Liver (tissue), 9 donors: Measurements from ENCODE around the gene PCDH15. TPM values are rescaled to one million over a fixed set of nuclear protein-coding genes. Genes with fewer than 3 reads are reported as not detected.

ENCODE experiments used
- DNase-seq: peaks from one replicate; pipeline ENCODE4 v3.0.0-alpha.2; 2017; ENCODE audit warnings: low spot score
- H3K27ac ChIP-seq, 2 donors: one replicate each; pipeline ENCODE4 v1.7.0; 2013; ENCODE audit warnings: inconsistent platforms in 2 of 2, low read length in 2 of 2, control low read depth in 1 of 2, low read depth in 1 of 2, mild to moderate bottlenecking in 1 of 2
- H3K27me3 ChIP-seq, 4 donors: one replicate each; pipeline versions ENCODE4 v1.6.1 to v1.7.0; 2013; ENCODE audit warnings: low read length in 3 of 4, inconsistent platforms in 1 of 4, mild to moderate bottlenecking in 1 of 4, moderate library complexity in 1 of 4; ENCODE audit not compliant: control insufficient read depth in 4 of 4, insufficient read depth in 4 of 4
- H3K36me3 ChIP-seq, 4 donors: one replicate each; pipeline versions ENCODE4 v1.6.1 to v1.7.0; 2013; ENCODE audit warnings: low read length in 3 of 4, mild to moderate bottlenecking in 3 of 4, low read depth in 1 of 4, moderate library complexity in 1 of 4; ENCODE audit not compliant: control insufficient read depth in 4 of 4, insufficient read depth in 3 of 4
- H3K4me1 ChIP-seq, 4 donors: one replicate each; pipeline versions ENCODE4 v1.6.1 to v1.7.0; 2013; ENCODE audit warnings: low read length in 3 of 4, mild to moderate bottlenecking in 3 of 4, moderate library complexity in 1 of 4; ENCODE audit not compliant: control insufficient read depth in 4 of 4, insufficient read depth in 4 of 4
- H3K4me3 ChIP-seq, 3 donors: one replicate each; pipeline versions ENCODE4 v1.6.1 to v1.7.0; 2013; ENCODE audit warnings: low read length in 3 of 3, control low read depth in 1 of 3, low read depth in 1 of 3, mild to moderate bottlenecking in 1 of 3
- H3K9ac ChIP-seq, 2 donors: one replicate each; pipeline ENCODE4 v1.7.0; 2013; ENCODE audit warnings: low read length in 2 of 2, mild to moderate bottlenecking in 2 of 2, moderate library complexity in 2 of 2, control low read depth in 1 of 2, low read depth in 1 of 2
- H3K9me3 ChIP-seq, 4 donors: one replicate each; pipeline versions ENCODE4 v1.6.1 to v1.7.0; 2013; ENCODE audit warnings: low read length in 3 of 4; ENCODE audit not compliant: control insufficient read depth in 4 of 4
- ATF3 ChIP-seq: IDR thresholded peaks from 2 replicates; pipeline ENCODE4 v1.6.1; 2016; ENCODE audit warnings: antibody characterized with exemption
- CTCF ChIP-seq: fragments of 150-350 bp; IDR thresholded peaks from 2 replicates; pipeline ENCODE4 v1.5.1; 2017; ENCODE audit warnings: improper control_type of control experiment, low read depth, low read length; ENCODE audit not compliant: missing input control
- EGR1 ChIP-seq, 2 donors: IDR thresholded peaks; 2 replicates each; pipeline ENCODE4 v1.6.1; 2016 to 2018; ENCODE audit warnings: antibody characterized with exemption in 2 of 2, low read depth in 2 of 2
- FOXA1 ChIP-seq: IDR thresholded peaks from 2 replicates; pipeline ENCODE4 v1.6.1; 2016; ENCODE audit warnings: antibody characterized with exemption
- FOXA2 ChIP-seq: IDR thresholded peaks from 2 replicates; pipeline ENCODE4 v1.6.1; 2016; ENCODE audit warnings: antibody characterized with exemption
- GABPA ChIP-seq, 2 donors: IDR thresholded peaks in 1 of 2; conservative IDR thresholded peaks in 1 of 2; 2 replicates each; pipeline ENCODE4 v1.6.1; 2016; ENCODE audit warnings: antibody characterized with exemption in 2 of 2, mild to moderate bottlenecking in 1 of 2, moderate library complexity in 1 of 2
- HNF4A ChIP-seq, 2 donors: conservative IDR thresholded peaks; 2 replicates each; pipeline ENCODE4 v1.6.1; 2016; ENCODE audit warnings: antibody characterized with exemption in 2 of 2, mild to moderate bottlenecking in 2 of 2
- HNF4G ChIP-seq: IDR thresholded peaks from 2 replicates; pipeline ENCODE4 v1.6.1; 2016; ENCODE audit warnings: antibody characterized with exemption
- JUND ChIP-seq, 2 donors: IDR thresholded peaks; 2 replicates each; pipeline ENCODE4 v1.6.1; 2016; ENCODE audit warnings: antibody characterized with exemption in 2 of 2
- MAX ChIP-seq: IDR thresholded peaks from 2 replicates; pipeline ENCODE4 v1.6.1; 2016; ENCODE audit warnings: antibody characterized with exemption
- NR2F2 ChIP-seq: IDR thresholded peaks from 2 replicates; pipeline ENCODE4 v1.6.1; 2016; ENCODE audit warnings: antibody characterized with exemption
- RXRA ChIP-seq, 2 donors: IDR thresholded peaks; 2 replicates each; pipeline ENCODE4 v1.6.1; 2017 to 2018; ENCODE audit warnings: antibody characterized with exemption in 2 of 2, mild to moderate bottlenecking in 1 of 2
- SP1 ChIP-seq: IDR thresholded peaks from 2 replicates; pipeline ENCODE4 v1.6.1; 2018; ENCODE audit warnings: antibody characterized with exemption, mild to moderate bottlenecking
- TAF1 ChIP-seq: conservative IDR thresholded peaks from 2 replicates; pipeline ENCODE4 v1.6.1; 2016; ENCODE audit warnings: antibody characterized with exemption, mild to moderate bottlenecking
- YY1 ChIP-seq: IDR thresholded peaks from 2 replicates; pipeline ENCODE4 v1.6.1; 2016; ENCODE audit warnings: antibody characterized with exemption, mild to moderate bottlenecking
- WGBS: extraction: QIAGEN DNeasy Blood & Tissue Kit; methylation state at CpG from one replicate; pipeline ENCODE4 v1.1.7; 2013; 5-methylcytosine and 5-hydroxymethylcytosine counted together
- polyA plus RNA-seq, 2 donors: library from polyadenylated mRNA; stranded (reverse) in 1 of 2; unstranded in 1 of 2; fragments of 200-250 nt in 1 of 2; fragments of >200 nt in 1 of 2; fragmentation: Nextera tagmentation in 1 of 2; extraction: Ambion mirVana in 1 of 2; gene quantifications; one replicate each; pipeline versions ENCODE4 v1.2.1 to v1.2.3, GENCODE V29; 2013 to 2015
- total RNA-seq, 2 donors: library from RNA; depleted of rRNA; stranded (reverse); fragments of >200 nt; gene quantifications; one replicate each; pipeline ENCODE4 v1.2.3, GENCODE V29; 2014
- TF ChIP-seq, protein P1 (sequence below): IDR thresholded peaks from 2 replicates; pipeline ENCODE4 v1.6.1; 2016; ENCODE audit warnings: antibody characterized with exemption, mild to moderate bottlenecking
- donor health status: healthy.
- donor health status: healthy.
- donor health status: healthy.
- donor health status: healthy.
- donor health status: healthy.

PCDH15 gene
- total and polyA plus RNA-seq, 4 donors = 0.05 TPM; not detected in 3

GRCh38 chr10:54815583-54815982 is 14.6 kb upstream of the PCDH15 start (continued):
- TF ChIP-seq CTCF (no peak), YY1 (no peak), HNF4A (conservative IDR thresholded peaks at IDR 0.05) (no peak), RXRA (IDR thresholded peaks at IDR 0.05) (no peak)

- Histone ChIP-seq H3K27me3 (no peaks in the 10 kb centered on the region), H3K9ac (no peak overlapping the region), H3K36me3 (no peaks in the 10 kb centered on the region), H3K27ac (no peak overlapping the region), H3K9me3 (no peaks in the 10 kb centered on the region), H3K4me1 (no peaks in the 10 kb centered on the region), H3K4me3 (no peak overlapping the region)
- WGBS = 90% methylated on average over 1 of the region's 1 CpG
- DNase-seq = no peak
- TF ChIP-seq FOXA1 (no peak), YY1 (no peak), NR2F2 (no peak)
- TF ChIP-seq, protein P1, sequence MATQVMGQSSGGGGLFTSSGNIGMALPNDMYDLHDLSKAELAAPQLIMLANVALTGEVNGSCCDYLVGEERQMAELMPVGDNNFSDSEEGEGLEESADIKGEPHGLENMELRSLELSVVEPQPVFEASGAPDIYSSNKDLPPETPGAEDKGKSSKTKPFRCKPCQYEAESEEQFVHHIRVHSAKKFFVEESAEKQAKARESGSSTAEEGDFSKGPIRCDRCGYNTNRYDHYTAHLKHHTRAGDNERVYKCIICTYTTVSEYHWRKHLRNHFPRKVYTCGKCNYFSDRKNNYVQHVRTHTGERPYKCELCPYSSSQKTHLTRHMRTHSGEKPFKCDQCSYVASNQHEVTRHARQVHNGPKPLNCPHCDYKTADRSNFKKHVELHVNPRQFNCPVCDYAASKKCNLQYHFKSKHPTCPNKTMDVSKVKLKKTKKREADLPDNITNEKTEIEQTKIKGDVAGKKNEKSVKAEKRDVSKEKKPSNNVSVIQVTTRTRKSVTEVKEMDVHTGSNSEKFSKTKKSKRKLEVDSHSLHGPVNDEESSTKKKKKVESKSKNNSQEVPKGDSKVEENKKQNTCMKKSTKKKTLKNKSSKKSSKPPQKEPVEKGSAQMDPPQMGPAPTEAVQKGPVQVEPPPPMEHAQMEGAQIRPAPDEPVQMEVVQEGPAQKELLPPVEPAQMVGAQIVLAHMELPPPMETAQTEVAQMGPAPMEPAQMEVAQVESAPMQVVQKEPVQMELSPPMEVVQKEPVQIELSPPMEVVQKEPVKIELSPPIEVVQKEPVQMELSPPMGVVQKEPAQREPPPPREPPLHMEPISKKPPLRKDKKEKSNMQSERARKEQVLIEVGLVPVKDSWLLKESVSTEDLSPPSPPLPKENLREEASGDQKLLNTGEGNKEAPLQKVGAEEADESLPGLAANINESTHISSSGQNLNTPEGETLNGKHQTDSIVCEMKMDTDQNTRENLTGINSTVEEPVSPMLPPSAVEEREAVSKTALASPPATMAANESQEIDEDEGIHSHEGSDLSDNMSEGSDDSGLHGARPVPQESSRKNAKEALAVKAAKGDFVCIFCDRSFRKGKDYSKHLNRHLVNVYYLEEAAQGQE = no peak
These were observed 7.3 kb upstream of the PCDH15 start for GRCh38 chr10:54808186-54808935.

DNA sequence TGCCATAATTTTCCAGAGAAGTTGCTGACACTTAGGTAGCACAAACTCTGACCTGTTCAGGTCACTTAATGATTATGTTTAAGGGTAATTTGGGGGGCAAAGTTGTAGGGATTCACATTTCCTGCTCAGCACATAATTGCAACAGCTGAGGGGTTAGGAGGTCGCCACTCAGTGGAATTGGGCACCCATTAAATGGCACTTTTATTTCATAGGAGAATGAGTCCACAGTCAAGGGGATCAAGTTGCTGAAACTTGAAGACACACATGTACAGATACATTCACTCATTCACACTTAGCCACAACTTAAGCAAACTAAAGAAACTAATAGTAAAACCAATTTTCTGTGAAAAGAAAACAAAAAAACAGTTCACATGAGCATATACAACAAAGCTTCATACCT is 1.5 kb downstream of the PCDH15 start:
- Histone ChIP-seq H3K9ac (no peak overlapping the region), H3K36me3 (no peaks in the 10 kb centered on the region), H3K27ac (no peak overlapping the region), H3K4me1 (no peaks in the 10 kb centered on the region), H3K4me3 (no peak overlapping the region), H3K27me3 (no peaks in the 10 kb centered on the region), H3K9me3 (no peaks in the 10 kb centered on the region)
- DNase-seq = no peak
- 72% methylated on average over 1 of the region's 1 CpG for WGBS
- TF ChIP-seq JUND (IDR thresholded peaks at IDR 0.05) (no peak), HNF4A (conservative IDR thresholded peaks at IDR 0.05) (no peak), GABPA (IDR thresholded peaks at IDR 0.05 in 1 of 2, conservative IDR thresholded peaks at IDR 0.05 in 1 of 2) (no peak), FOXA2 (no peak), ATF3 (no peak), CTCF (no peak), SP1 (no peak), RXRA (IDR thresholded peaks at IDR 0.05) (no peak), TAF1 (no peak), HNF4G (no peak), MAX (no peak), NR2F2 (no peak), EGR1 (IDR thresholded peaks at IDR 0.05; ENCODE audit: low read depth in 2 of 2) (no peak)
- TF ChIP-seq, protein P1 = no peak
